GM12892 (cell line): Measurements from ENCODE around the gene ZNF169.
"Not testable (repeated sequence)": the region's sequence is repeated elsewhere in the genome, so short reads cannot be mapped to it uniquely, and the experiment has no call there.

Source experiments
- DNase-seq: peaks from one replicate; pipeline ENCODE4 v3.0.0; 2011; ENCODE audit not compliant: insufficient read length
- FAIRE-seq: peaks from 2 replicates; lab custom pipeline; 2011; peaks lifted over from hg19 to GRCh38; lab: Jason Lieb, UNC
- POLR2A ChIP-seq: IDR thresholded peaks from 2 replicates; pipeline ENCODE4 v1.6.1; 2011; ENCODE audit warnings: low read depth, low read length, control low read depth
- POLR2AphosphoS5 ChIP-seq: IDR thresholded peaks from 2 replicates; pipeline ENCODE4 v1.6.1; 2011; ENCODE audit warnings: low read depth, low read length, control low read depth
- TAF1 ChIP-seq: IDR thresholded peaks from 2 replicates; pipeline ENCODE4 v1.6.1; 2011; ENCODE audit warnings: low read depth, mild to moderate bottlenecking, control low read depth, low read length, borderline replicate concordance

ZNF169 gene

GRCh38 chr9:94250456-94250855 is 8.6 kb upstream of the ZNF169 start:
- no peak for TF ChIP-seq POLR2A
- TF ChIP-seq TAF1: no peak
- no peak for TF ChIP-seq POLR2AphosphoS5
- no peak for DNase-seq
- no peak for FAIRE-seq

- FAIRE-seq (no peak), DNase-seq (no peak)
- TF ChIP-seq POLR2A: no peak
- no peak for TF ChIP-seq TAF1
- no peak for TF ChIP-seq POLR2AphosphoS5
Measured at GRCh38 chr9:94256007-94256406, 3.1 kb upstream of the ZNF169 start.

GRCh38 chr9:94265626-94266402 is 6.7 kb downstream of the ZNF169 start:
- not testable (repeated sequence) for DNase-seq, FAIRE-seq

- FAIRE-seq: no peak
- TF ChIP-seq POLR2A (no peak), TAF1 (no peak), POLR2AphosphoS5 (no peak)
- no peak for DNase-seq
Measured at GRCh38 chr9:94269264-94269663, 10.2 kb downstream of the ZNF169 start.

GRCh38 chr9:94270009-94270408 is 10.9 kb downstream of the ZNF169 start:
- TF ChIP-seq TAF1: no peak
- no peak for TF ChIP-seq POLR2A
- TF ChIP-seq POLR2AphosphoS5: no peak
- no peak for DNase-seq
- FAIRE-seq: no peak

GRCh38 chr9:94277029-94277428 is 17.9 kb downstream of the ZNF169 start:
- not testable (repeated sequence) for DNase-seq, FAIRE-seq

- TF ChIP-seq POLR2AphosphoS5: no peak
- TF ChIP-seq TAF1: no peak
- no peak for TF ChIP-seq POLR2A
- DNase-seq: no peak
- no peak for FAIRE-seq
Measured at GRCh38 chr9:94277885-94278536, 18.9 kb downstream of the ZNF169 start.

GRCh38 chr9:94280409-94280989 is 21.4 kb downstream of the ZNF169 start:
- FAIRE-seq: no peak
- TF ChIP-seq POLR2A (no peak), TAF1 (no peak), POLR2AphosphoS5 (no peak)

GRCh38 chr9:94281101-94281500 is 22.0 kb downstream of the ZNF169 start:
- TF ChIP-seq POLR2AphosphoS5 (no peak), TAF1 (no peak), POLR2A (no peak)
- FAIRE-seq (no peak), DNase-seq (no peak)

More at GRCh38 chr9:94280409-94280989, 21.4 kb downstream of the ZNF169 start:
- DNase-seq: no peak

GRCh38 chr9:94286116-94286515 is 27.0 kb downstream of the ZNF169 start:
- FAIRE-seq: no peak
- no peak for DNase-seq
- TF ChIP-seq POLR2A (no peak), POLR2AphosphoS5 (no peak), TAF1 (no peak)

GRCh38 chr9:94287877-94288513 is 28.9 kb downstream of the ZNF169 start:
- FAIRE-seq: peak; percentile 36
- TF ChIP-seq POLR2AphosphoS5 (no peak), POLR2A (no peak), TAF1 (no peak)
- no peak for DNase-seq
